COLO668 (cell line): ENCODE data around the gene DNAJC28.
"Not testable (repeated sequence)": the region's sequence is repeated elsewhere in the genome, so short reads cannot be mapped to it uniquely, and the experiment has no call there.

Experiments used
- DNase-seq: peaks from one replicate; lab custom pipeline; 2025; ENCODE audit not compliant: unreplicated experiment; lab: John Stamatoyannopoulos, UW

Gene DNAJC28

DNA sequence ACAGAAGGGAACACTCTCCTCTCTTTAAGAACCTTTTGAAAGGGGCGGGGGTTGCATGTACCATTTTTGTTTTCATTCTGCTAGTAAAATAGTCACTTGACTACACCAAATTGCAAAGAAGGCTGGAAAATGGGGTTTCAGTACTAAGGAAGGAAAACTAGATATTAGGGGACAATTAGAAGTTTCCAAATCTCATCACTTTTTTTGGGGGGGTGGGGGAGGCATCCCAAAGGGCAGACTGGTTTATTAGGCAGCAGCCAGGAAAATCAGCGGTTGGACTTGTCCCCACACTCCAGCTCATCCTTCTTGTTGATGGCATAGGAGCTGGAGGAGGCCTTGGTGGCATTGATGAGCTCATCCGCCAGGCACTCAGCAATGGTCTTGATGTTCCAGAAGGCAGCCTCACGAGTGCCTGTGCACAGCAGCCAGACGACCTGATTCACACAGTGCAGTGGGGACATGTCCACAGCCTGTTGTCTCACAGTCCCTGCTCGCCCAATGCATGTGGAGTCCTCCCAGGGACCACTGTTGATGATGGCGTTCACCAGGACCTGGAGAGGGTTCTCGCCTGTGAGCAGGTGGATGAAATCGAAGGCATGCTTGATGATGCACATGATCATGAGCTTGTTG, 10.1 kb downstream of the DNAJC28 start:
- no peak for DNase-seq

DNA sequence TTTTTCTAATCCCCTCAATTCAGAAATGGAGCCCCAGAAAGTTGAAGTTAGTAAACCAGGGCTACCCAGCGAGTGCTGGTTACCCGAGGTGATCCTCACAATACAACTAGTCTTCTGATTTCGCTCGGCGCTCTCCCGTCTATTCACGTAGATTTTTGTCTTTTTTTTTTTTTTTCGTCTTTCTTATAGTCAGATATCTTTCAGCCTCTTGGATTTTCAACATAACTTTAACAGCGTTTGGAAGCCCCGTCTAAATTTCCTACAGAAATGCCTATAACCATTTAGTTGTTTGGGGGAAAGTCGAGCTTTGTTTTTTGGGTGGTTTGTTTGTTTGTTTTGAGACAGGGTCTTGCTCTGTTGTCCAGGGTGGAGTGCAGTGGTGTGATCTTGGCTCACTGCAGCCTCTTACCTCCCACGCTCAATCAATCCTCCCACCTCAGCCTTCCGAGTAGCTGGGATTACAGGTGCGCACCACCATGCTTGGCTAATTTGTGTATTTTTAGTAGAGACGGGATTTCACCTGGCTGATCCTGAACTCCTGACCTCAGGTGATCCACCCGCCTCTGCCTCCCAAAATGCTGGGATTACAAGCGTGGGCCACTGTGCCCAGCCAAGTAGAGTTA, 10.9 kb downstream of the DNAJC28 start:
- no peak for DNase-seq

DNA sequence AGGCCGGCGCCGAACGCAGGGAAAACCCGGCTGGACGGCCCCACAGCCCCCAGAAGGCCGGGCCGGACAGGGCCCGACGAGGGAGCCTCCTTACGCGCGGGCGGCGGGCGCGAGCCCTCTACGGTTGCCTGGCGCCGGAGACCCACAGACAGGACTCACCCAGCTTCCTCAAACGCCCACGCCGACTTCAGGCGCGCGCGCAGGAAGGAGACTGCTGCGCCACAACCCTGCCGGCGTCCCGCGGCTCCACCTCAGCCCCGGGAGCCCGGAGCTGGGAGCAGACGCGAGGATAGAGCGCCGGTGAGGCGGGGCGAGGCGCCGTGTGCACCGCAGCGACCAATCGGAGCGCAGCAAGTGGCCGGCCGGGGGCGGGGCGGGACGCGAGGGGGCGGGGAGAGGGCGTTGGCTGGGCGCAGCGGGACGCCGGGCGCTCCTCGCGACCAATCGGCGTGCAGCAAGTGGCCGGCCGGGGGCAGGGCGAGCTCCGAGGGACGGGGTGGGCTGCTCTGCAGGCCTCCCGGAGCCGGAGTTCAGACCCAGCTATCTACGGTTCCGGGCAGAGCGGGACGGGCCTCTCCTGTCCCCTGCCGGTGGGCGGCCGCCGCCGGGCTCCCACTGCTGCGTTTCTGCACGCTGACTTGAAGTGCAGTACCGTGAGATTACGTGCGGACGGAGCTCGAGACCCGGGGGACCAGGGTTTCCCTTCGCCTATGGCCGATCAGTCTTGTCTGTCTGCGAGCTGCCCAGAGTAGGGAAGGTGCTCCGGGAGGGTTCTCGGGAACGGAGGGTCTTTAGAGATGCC, 11.6 kb downstream of the DNAJC28 start, which contains the start of gene TMEM50B:
TSS of gene TMEM50B (minus strand) at position 296 of the 802 bp plus-strand sequence. CDS start 11,089 bp downstream, outside the sequence.
- peak; percentile 99 for DNase-seq

DNA sequence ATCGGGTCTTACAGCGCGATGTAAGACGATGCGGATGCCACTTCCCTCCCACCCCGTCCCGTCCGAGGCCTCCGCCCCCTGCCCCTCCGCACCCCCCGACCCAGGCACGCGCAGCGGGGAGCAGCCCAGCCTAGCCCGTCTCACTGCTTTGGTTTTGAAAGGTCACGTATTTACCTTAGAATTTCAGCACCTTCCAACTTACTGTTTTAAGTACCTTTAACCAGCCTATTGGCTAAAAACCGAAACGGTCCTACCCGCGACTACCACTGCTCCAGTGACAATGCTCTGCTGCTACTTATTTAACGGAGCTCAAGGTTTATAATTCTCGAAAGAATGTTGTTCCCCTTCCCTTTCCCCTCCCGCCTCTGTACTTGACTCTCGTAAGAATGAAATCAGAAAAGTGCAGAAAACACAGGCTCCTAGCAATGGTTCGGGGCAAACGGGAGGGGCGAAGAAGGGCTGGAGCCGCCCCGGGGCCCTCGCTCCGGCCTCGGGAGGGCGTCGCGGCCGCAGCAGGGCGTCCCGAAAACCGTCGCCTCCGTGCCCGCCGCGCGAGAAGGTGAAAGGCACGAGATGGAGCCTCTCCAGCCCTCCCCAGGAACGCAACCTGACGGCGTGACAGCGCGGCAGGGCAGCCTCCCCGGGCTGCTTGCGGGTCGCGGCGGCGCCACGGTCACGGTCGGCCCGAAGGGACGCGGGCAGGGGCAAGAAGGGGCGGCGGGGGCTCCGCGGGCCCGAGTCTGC, 12.4 kb downstream of the DNAJC28 start:
- peak; percentile 76 for DNase-seq

DNA sequence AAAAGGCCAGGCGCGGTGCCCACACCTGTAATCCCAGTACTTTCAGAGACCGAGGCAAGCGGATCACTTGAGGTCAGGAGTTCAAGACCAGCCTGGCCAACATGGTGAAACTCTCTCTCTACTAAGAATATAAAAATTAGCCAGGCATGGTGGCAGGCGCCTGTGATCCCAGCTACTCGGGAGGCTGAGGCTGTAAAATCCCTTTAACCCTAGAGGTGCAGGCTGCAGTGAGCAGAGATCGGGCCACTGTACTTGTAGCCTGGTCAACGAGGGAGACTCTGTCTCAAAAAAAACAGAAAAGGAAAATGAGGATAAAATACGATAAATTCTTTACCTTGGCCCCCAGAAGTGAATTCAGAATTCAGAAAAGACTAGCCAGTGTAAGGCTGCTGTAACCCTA, 13.3 kb downstream of the DNAJC28 start:
- no peak for DNase-seq

DNA sequence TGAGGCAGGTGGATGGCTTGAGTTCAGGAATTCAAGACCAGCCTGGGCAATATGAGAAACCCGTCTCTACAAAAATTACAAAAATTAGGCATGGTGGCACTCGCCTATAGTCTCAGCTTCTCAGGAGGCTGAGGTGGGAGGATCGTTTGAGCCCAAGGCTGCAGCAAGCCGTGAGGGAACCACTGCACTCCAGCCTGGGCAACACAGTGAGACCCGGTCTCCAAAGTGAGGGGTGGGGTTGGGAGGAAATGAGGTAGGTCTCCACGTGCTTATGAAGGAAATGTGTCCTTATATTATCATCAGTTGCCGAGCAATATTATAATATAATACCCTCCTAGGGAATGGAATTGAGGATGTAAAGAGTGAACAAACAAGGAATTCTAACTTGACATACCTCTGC, 14.4 kb downstream of the DNAJC28 start:
- no peak for DNase-seq

DNA sequence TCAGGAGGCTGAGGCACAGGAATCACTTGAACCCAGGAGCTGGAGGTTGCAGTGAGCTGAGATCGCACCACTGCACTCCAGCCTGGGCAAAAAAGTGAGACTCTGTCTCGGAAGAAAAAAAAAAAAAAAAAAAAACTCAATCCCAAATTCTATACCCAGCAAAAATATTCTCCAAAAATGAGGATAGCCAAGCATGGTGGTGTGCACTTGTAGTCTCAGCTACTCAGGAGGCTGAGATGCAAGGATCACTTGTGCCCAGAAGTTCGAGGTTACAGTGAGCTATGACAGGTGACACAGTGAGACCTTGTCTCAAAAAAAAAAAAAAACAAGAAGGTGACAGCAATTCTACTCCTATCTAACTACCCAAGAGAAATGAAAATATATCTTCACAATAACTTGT, 18.2 kb downstream of the DNAJC28 start:
- no peak for DNase-seq

DNA sequence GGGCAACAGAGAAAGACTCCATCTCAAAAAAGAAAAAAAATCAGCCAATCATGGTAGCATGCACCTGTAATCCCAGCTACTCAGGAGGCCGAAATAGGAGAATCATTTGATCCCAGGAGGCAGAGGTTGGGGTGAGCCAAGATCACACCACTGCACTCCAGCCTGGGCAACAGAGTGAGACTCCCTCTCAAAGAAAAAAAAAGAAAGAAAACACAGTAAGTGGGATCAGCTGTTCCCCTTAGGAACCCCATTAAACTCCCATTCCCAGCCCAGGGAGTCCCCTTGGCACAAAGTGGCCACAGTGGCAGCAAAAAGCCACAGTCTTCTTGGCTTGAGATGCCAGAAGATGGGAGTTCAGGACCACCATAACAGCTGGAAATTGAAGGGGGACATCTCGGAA, 20.8 kb downstream of the DNAJC28 start:
- DNase-seq, result no peak

DNA sequence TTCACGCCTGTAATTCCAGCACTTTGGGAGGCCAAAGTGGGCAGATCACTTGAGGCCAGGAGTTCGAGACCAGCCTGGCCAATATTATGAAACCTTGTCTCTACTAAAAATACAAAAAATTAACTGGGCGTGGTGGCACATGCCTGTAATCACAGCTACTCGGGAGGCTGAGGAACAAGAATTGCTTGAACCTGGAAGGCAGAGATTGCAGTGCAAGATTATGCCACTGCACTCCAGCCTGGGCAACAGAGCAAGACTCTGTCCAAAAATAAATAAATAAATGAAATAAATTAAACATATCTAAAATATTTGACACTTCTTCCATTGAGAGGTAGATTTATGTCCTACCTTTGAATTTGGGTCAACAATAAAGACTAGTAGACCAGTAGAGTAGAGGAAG, 22.3 kb downstream of the DNAJC28 start:
- not testable (repeated sequence) for DNase-seq

DNA sequence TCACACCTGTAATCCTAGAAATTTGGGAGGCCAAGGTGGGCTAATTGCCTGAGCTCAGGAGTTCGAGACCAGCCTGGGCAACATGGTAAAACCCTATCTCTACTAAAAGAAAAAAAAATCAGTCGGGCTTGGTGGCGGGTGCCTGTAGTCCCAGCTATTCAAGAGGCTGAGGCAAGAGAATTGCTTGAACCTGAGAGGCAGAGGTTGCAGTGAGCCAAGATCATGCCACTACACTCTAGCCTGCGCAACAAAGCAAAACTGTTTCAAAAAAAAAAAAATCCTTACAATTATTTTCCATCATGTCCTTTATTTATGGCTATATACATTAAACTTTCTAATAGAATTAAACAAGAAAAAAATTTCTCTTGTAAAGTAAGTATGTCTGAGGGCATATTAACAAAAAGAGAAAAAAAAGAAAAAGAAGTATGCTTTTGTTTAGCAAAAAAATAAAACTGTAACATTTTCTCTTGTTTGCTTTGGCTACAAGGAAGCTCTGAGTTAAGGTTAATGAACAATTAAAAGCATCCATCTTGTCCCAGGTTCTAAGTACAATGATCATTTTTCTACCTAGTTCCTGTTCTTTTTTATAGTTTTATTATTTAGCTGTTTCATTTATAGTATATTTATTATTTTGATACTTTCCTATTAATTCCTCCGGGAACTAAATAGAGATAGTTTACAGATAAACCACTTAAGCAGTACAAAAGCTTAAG, 29.8 kb downstream of the DNAJC28 start:
- no peak for DNase-seq

DNA sequence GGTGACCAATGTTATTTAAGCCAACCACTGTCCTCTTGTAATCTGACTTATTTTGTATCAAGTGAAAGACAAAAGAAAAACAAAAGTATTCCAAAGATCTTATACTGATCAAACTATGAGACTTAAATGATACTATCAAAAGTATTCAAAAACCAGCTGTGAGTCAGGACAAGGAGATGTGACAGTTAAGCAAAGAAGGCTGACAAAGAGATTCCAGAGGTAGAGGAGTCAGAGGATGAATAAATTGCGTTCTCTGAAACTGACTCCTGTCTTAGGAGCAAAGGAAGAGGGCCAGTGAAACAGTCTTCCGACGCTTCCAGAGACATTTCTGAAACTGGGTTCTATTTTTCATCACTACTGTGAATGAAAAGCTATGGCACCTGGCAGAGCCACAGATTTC, 32.7 kb downstream of the DNAJC28 start:
- no peak for DNase-seq

DNA sequence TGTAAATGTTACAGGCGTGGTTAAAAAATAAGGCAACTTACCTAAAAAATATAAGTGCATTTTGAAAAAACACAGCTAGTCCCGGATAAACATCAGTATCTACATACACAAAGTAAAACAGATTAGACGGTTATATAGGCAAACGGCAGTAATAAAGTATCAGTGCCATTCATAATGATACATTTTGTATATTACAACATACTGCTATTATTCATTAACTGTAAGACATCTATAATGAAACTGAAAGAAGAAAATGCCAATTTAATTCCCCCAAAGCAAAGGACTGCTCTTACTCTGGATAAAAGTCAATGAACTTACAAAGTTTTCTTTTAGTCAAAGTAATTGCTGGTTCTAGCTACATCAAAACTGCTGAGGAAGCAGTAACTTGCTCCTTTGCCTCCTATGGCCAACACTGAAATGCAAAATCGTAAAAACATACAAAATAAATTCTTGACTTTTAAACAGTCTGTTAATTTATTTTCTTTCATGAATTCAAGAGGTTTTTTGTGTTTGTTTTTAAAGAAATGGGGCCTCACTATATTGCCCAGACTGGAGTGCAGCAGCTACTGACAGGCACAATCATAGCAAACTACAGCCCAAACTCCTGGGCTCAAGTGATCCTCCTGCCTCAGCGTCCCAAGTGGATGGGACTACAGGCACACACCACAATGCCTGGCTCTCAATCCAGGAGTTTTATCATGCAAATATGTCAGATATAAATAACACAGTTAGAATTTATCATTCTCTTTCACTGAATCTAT, 35.6 kb downstream of the DNAJC28 start:
- no peak for DNase-seq

DNA sequence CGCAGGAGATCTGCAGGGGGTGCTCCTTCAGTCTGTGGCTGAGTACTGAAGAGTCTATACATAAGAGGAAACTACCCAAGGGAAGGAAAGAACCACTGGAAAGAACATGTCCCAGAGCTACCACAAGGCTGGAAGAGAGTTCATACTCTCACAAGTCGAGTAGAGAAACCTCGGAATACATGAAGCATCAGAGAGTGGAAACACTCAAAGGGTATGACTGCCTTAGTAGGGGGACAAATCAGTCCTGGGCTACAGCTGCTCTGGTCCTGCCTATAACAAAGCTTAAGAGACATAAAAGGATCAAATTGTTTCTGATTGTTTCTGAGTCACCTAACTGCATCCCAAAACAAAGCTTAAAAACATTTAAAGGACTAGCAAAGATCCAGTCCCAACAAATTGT, 39.2 kb downstream of the DNAJC28 start:
- DNase-seq, result no peak

DNA sequence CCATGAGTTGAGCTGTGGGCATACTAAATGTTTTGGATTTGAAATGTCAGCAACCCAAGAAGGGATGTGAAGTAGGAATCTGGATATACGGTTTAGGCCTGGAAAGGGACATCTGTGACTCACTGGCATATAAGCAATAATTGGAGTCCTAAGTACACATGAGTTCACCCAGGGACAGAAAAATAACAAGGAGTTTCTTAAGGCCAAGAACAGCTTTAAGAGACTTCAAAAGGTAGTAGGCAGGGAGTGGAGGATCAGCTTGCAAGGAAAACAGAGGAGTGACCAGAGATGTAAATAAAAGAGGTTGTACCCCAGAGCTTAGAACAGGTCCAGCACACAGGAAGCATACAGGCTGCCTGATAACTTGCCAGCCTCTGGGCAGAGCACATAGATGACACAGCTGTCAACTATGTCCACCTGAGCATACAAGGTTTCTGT, 39.9 kb downstream of the DNAJC28 start:
- DNase-seq, result peak; percentile 16

DNA sequence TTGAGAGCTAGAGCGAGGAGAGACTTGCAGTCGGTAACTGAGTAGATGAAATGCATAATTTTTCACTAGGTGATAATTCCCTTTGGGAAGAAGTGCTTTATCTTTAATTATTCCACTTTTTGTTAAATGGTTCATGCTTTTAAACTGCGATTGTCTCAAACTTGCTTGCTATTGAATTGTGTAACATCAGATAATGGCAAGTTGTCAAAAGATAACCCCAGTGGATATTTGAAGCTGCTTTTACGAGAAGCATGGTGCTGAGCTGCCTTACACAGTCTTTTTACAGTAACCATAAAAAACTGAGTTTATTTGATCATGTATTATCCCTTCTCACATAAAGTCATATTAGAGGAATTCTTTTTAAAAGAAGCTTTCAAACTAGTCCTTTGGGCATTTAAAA, 41.9 kb downstream of the DNAJC28 start:
- no peak for DNase-seq

DNA sequence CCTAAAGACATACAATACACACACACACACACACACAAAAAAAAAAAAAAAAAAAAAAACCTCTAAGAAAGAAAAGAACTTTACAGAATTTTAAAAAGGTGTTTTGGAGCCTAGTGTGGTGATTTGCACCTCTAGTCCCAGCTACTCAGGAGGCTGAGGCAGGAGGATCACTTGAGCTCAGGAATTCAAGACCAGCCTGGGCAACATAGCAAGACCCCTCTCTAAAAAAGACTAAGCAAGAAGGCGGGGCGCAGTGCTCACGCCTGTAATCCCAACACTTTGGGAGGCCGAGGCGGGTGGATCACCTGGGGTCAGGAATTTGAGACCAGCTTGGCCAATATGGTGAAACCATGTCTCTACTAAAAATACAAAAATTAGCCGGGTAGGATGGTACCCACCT, 44.9 kb downstream of the DNAJC28 start:
- DNase-seq, result not testable (repeated sequence)

DNA sequence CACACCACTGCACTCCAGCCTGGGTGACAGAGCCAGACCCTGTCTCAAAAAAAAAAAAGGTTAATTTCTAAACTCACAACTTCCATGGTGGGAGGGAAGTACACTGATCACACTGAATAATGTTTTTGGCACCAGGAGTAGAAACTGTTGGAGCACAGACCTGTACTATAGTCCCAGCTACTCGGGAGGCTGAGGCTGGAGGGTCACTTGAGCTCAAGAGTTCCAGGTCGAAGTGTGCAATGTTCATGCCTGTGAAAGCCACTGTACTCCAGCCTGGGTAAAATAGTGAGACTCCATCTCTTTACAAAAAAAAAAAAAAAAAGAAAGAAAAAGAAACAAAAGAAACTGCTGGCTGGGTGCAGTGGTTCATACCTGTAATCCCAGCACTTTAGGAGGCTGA, 47.0 kb downstream of the DNAJC28 start:
- DNase-seq, result no peak

DNA sequence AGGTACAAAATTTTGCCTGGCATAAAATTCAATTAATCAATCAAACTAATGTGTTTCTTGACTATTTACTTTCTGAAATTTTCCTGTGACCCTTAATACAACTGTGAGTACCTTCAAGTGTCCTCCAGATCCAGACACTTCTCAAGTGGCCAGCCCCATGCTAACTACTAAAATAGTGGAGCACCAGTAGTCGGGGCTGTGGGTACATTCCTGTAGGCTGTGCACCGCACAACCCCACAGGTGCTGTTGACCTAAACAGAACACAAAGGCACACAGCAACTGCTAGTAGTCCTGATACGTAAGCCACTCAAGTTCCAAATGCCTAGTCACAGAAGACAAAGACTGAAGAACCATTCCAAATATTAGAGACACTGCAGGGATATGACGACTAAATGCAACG, 48.3 kb downstream of the DNAJC28 start:
- DNase-seq, result no peak

DNA sequence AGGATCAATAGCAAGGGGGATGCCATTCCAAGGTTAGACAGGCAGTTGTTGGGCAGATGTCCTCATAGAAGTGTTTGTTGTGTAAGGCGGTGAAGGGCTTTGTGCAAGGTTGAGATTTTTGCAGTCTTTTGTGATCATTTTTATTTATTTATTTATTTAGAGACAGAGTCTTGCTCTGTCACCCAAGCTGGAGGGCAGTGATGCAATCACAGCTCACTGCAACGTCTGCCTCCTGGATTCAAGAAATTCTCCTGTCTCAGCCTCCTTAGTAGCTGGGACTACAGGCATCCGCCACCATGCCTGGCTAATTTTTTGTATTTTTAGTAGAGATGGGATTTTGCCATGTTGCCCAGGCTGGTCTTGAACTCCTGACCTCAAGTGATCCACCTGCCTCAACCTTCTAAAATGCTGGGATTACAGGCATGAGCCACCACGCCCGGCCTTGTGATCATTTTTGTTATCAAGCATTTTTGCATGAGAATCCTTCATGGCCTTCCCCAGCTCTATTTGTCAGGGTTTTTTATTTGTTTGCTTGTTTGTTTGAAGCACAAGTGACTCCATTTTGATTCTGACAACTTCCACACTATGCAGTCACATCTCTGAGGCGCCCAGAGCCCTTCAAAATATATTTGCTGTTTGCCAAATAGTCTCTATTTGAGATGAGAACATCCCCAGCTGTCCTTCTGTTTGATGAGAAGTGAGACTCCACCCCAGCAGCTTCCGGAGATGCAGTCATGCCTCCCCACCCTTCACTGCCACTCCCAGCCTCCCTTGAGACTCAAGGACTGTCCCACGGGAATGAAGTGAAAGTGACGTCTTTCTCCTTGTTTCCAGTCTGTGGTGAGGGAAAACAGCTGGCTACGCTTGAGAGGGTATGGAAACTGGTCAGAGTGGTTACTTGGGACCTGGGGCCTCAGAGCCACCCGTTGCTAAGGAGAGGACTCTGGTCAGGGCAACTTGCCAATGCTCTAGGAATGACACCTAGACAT, 49.7 kb downstream of the DNAJC28 start:
- DNase-seq, result peak; percentile 84
